Neural progenitor cell (in vitro differentiated cells): Measurements from ENCODE around the gene CHRM5. TPM values are rescaled to one million over a fixed set of nuclear protein-coding genes. Genes with fewer than 3 reads are reported as not detected.
A peak's percentile ranks its signal among the peaks of the same experiment; 100 is the strongest.

Experiments used
- DNase-seq: peaks from one replicate; pipeline ENCODE4 v3.0.0-alpha.2; 2016; ENCODE audit warnings: low spot score
- H2AFZ ChIP-seq: fragments of 200-600 bp; sonication (generic); replicated peaks from 2 replicates; pipeline ENCODE4 v1.6.1; 2016; ENCODE audit warnings: antibody characterized with exemption
- H3F3A ChIP-seq: fragments of 200-600 bp; sonication (generic); 2 replicates; pipeline ENCODE4 v1.6.1; 2016; ENCODE audit warnings: antibody characterized with exemption, low read depth
- H3K27ac ChIP-seq: fragments of 200-600 bp; sonication (generic); 2 replicates; pipeline ENCODE4 v1.5.1; 2016; ENCODE audit warnings: mild to moderate bottlenecking
- H3K27me3 ChIP-seq: fragments of 200-600 bp; sonication (generic); 2 replicates; pipeline ENCODE4 v1.6.1; 2016; ENCODE audit warnings: mild to moderate bottlenecking, moderate library complexity
- H3K36me3 ChIP-seq: fragments of 200-600 bp; sonication (generic); 2 replicates; pipeline ENCODE4 v1.5.1; 2016
- H3K4me1 ChIP-seq: fragments of 200-600 bp; sonication (generic); 2 replicates; pipeline ENCODE4 v1.6.1; 2016; ENCODE audit warnings: mixed run types
- H3K4me2 ChIP-seq: fragments of 200-600 bp; sonication (generic); 2 replicates; pipeline ENCODE4 v1.6.1; 2016
- H3K4me3 ChIP-seq: fragments of 200-600 bp; sonication (generic); 2 replicates; pipeline ENCODE4 v1.5.1; 2016
- H3K79me2 ChIP-seq: fragments of 200-600 bp; sonication (generic); 2 replicates; pipeline ENCODE4 v1.6.1; 2016; ENCODE audit warnings: low read depth
- H3K9ac ChIP-seq: fragments of 200-600 bp; sonication (generic); 2 replicates; pipeline ENCODE4 v1.6.1; 2016
- H3K9me3 ChIP-seq: fragments of 200-600 bp; sonication (generic); 2 replicates; pipeline ENCODE4 v1.5.1; 2016; ENCODE audit warnings: low read depth
- H4K20me1 ChIP-seq: fragments of 200-600 bp; sonication (generic); 2 replicates; pipeline ENCODE4 v1.6.1; 2016; ENCODE audit warnings: low read depth
- H3K27ac Mint-ChIP-seq: 3 replicates; pipeline ENCODE4 v1.8.0; 2021; ENCODE audit warnings: mixed read lengths
- H3K27me3 Mint-ChIP-seq: 2 replicates; pipeline ENCODE4 v1.8.0; 2022; ENCODE audit warnings: low read depth, mild to moderate bottlenecking, inconsistent platforms, moderate library complexity, mixed read lengths; ENCODE audit not compliant: insufficient read depth
- H3K36me3 Mint-ChIP-seq: 3 replicates; pipeline ENCODE4 v1.8.0; 2021; ENCODE audit warnings: mixed read lengths
- H3K4me1 Mint-ChIP-seq: 3 replicates; pipeline ENCODE4 v1.8.0; 2021; ENCODE audit warnings: mixed read lengths
- H3K4me3 Mint-ChIP-seq: 3 replicates; pipeline ENCODE4 v1.8.0; 2021; ENCODE audit warnings: mild to moderate bottlenecking, moderate library complexity, mixed read lengths
- H3K9me3 Mint-ChIP-seq: 3 replicates; pipeline ENCODE4 v1.8.0; 2020; ENCODE audit warnings: mixed read lengths
- EZH2 ChIP-seq: fragments of 200-600 bp; sonication (generic); IDR thresholded peaks from 2 replicates; pipeline ENCODE4 v1.6.1; 2017; ENCODE audit warnings: antibody characterized with exemption, mild to moderate bottlenecking, moderate library complexity
- EZH2phosphoT487 ChIP-seq: fragments of 200-600 bp; sonication (generic); IDR thresholded peaks from 2 replicates; pipeline ENCODE4 v1.6.1; 2017; ENCODE audit warnings: antibody characterized with exemption
- total RNA-seq: library from RNA; depleted of rRNA; stranded (reverse); fragments of >200 nt; gene quantifications from 2 replicates; pipeline ENCODE4 v1.2.3, GENCODE V29; 2015; ENCODE audit warnings: low replicate concordance
- TF ChIP-seq, protein P1 (sequence below): fragments of 200-600 bp; sonication (generic); IDR thresholded peaks from 2 replicates; pipeline ENCODE4 v1.5.1; 2017; ENCODE audit warnings: antibody characterized with exemption, mild to moderate bottlenecking

The CHRM5 gene
- total RNA-seq, 1 donor from 2014 or later, result not detected

DNA sequence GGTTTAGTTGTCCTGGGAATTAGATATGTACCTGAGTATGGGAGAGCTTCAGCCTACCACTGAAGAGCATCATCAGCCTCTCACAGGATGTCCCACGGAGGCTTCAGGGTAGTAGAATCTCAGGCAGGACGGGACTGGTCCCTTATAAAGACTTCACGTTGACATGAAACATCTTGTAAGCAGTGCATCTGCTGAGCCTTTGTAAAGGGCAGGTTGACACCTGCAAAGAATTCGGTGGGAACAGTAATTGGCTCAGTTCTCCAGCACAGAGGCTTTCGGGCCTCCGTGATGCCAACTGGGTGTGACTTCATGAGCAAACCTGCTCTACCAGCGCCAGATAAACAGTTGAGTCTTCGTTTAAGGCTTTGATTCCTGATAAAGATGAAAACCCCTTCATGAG lies 97.6 kb downstream of the CHRM5 start:
- H3K4me3 ChIP-seq, result no peak overlapping the region
- no peak overlapping the region for H3K27ac Mint-ChIP-seq
- H3K36me3 ChIP-seq, result no peaks in the 10 kb centered on the region
- no peak overlapping the region for H3K9ac ChIP-seq
- H3K4me1 ChIP-seq, result no peaks in the 10 kb centered on the region
- DNase-seq, result no peak
- no peaks in the 10 kb centered on the region for H3K9me3 Mint-ChIP-seq
- TF ChIP-seq EZH2phosphoT487, result no peak
- no peak for TF ChIP-seq EZH2
- TF ChIP-seq, protein P1, sequence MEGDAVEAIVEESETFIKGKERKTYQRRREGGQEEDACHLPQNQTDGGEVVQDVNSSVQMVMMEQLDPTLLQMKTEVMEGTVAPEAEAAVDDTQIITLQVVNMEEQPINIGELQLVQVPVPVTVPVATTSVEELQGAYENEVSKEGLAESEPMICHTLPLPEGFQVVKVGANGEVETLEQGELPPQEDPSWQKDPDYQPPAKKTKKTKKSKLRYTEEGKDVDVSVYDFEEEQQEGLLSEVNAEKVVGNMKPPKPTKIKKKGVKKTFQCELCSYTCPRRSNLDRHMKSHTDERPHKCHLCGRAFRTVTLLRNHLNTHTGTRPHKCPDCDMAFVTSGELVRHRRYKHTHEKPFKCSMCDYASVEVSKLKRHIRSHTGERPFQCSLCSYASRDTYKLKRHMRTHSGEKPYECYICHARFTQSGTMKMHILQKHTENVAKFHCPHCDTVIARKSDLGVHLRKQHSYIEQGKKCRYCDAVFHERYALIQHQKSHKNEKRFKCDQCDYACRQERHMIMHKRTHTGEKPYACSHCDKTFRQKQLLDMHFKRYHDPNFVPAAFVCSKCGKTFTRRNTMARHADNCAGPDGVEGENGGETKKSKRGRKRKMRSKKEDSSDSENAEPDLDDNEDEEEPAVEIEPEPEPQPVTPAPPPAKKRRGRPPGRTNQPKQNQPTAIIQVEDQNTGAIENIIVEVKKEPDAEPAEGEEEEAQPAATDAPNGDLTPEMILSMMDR, result no peak
- no peaks in the 10 kb centered on the region for H4K20me1 ChIP-seq
- H3K9me3 ChIP-seq, result no peaks in the 10 kb centered on the region
- peaks cover 3% of the 10 kb centered on the region for H3K4me1 Mint-ChIP-seq
- H3F3A ChIP-seq, result no peaks in the 10 kb centered on the region
- H3K27me3 ChIP-seq, result no peaks in the 10 kb centered on the region
- no peak overlapping the region for H2AFZ ChIP-seq
- H3K27me3 Mint-ChIP-seq, result peaks cover 2% of the 10 kb centered on the region
- H3K4me3 Mint-ChIP-seq, result no peak overlapping the region
- H3K4me2 ChIP-seq, result no peak overlapping the region
- H3K79me2 ChIP-seq, result no peaks in the 10 kb centered on the region
- H3K36me3 Mint-ChIP-seq, result no peaks in the 10 kb centered on the region
- H3K27ac ChIP-seq, result no peak overlapping the region

DNA sequence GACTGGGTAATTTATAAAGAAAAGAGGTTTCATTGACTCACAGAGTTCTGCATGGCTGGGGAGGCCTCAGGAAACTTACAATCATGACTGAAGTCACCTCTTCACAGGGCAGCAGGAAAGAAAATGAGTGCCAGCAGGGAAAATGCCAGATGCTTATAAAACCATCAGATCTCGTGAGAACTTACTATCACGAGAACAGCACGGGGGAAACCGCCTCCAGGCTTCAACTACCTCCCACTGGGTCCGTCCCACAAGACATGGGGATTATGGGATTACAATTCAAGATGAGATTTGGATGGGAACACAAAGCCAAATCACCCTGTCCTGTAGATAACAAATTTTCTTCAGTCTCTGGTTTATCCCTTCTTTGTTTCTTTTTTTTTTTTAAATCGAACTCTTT lies 101.7 kb downstream of the CHRM5 start:
- peak; percentile 15 for DNase-seq
- Mint-ChIP-seq H3K4me1 (no peaks in the 10 kb centered on the region), H3K9me3 (no peaks in the 10 kb centered on the region), H3K36me3 (no peaks in the 10 kb centered on the region), H3K27me3 (no peaks in the 10 kb centered on the region), H3K4me3 (no peak overlapping the region), H3K27ac (no peak overlapping the region)
- Histone ChIP-seq H3K27ac (no peak overlapping the region), H3K4me1 (no peaks in the 10 kb centered on the region), H3K9me3 (no peaks in the 10 kb centered on the region), H3K4me3 (no peak overlapping the region), H3F3A (no peaks in the 10 kb centered on the region), H3K4me2 (no peak overlapping the region), H3K9ac (no peak overlapping the region), H3K79me2 (no peaks in the 10 kb centered on the region), H3K27me3 (no peaks in the 10 kb centered on the region), H2AFZ (no peak overlapping the region), H4K20me1 (no peaks in the 10 kb centered on the region), H3K36me3 (no peaks in the 10 kb centered on the region)
- no peak for TF ChIP-seq EZH2
- TF ChIP-seq EZH2phosphoT487, result no peak
- TF ChIP-seq, protein P1, result no peak

DNA sequence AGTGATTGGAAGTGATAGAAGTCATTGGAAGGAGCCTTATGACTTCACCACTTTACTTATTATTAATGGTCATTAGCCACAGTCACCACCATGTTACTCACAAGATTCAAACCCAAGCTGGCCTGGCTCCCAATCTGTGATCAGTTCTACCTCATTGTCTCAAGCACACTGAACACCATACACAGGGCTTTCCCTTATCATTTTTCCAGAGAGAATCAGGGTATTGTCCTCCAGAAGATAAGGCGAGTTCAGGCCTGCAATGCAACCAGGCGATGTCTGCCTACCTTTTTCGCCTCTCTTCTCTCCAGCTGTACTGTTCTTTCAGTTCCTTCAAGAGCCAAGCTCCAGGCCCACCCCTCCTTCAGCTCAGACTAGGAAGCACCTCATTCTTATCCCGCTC lies 108.5 kb downstream of the CHRM5 start:
- Histone ChIP-seq H3K9me3 (no peaks in the 10 kb centered on the region), H3K36me3 (no peaks in the 10 kb centered on the region), H3K4me3 (no peak overlapping the region), H3K9ac (no peak overlapping the region), H3K4me2 (no peak overlapping the region), H3K27ac (no peak overlapping the region), H2AFZ (no peak overlapping the region), H3F3A (no peaks in the 10 kb centered on the region), H3K4me1 (no peaks in the 10 kb centered on the region), H4K20me1 (no peaks in the 10 kb centered on the region), H3K27me3 (no peaks in the 10 kb centered on the region), H3K79me2 (no peaks in the 10 kb centered on the region)
- H3K27ac Mint-ChIP-seq, result no peak overlapping the region
- no peaks in the 10 kb centered on the region for H3K36me3 Mint-ChIP-seq
- no peaks in the 10 kb centered on the region for H3K4me1 Mint-ChIP-seq
- TF ChIP-seq, protein P1, result no peak
- TF ChIP-seq EZH2phosphoT487, result no peak
- no peak for DNase-seq
- H3K27me3 Mint-ChIP-seq, result no peaks in the 10 kb centered on the region
- no peak overlapping the region for H3K4me3 Mint-ChIP-seq
- no peaks in the 10 kb centered on the region for H3K9me3 Mint-ChIP-seq

DNA sequence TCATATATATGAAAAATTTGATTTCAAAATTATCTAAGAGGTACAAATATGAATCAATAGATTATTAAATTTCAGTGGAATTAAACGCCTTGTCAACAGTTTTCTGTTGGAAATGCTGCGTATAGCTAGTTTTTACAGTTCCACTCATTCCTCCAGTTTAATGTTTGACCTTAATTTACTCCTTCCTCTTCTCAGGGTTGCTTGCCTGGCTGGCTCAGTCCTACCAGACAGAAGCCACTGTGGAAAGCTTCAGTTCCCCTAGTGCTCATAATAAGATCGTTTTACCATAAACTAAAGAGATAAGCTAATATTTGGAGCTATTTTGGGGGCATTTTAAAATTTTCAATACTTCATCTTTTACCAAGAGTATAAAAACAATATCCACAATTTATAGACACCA lies 110.6 kb downstream of the CHRM5 start:
- Histone ChIP-seq H3K9ac (no peak overlapping the region), H3K27ac (no peak overlapping the region)
- H3K9me3 Mint-ChIP-seq, result no peaks in the 10 kb centered on the region

More for the DNA sequence above, 110.6 kb downstream of the CHRM5 start:
- no peaks in the 10 kb centered on the region for H3K4me1 Mint-ChIP-seq
- Histone ChIP-seq H3K4me2 (no peak overlapping the region), H3K4me1 (no peaks in the 10 kb centered on the region), H3K79me2 (no peaks in the 10 kb centered on the region), H3K4me3 (no peak overlapping the region), H3K36me3 (no peaks in the 10 kb centered on the region), H3K9me3 (no peaks in the 10 kb centered on the region), H4K20me1 (no peaks in the 10 kb centered on the region), H2AFZ (no peak overlapping the region), H3K27me3 (no peaks in the 10 kb centered on the region), H3F3A (no peaks in the 10 kb centered on the region)
- no peak overlapping the region for H3K4me3 Mint-ChIP-seq
- no peaks in the 10 kb centered on the region for H3K27me3 Mint-ChIP-seq
- TF ChIP-seq, protein P1, result no peak
- no peak for TF ChIP-seq EZH2phosphoT487
- DNase-seq, result no peak
- no peak overlapping the region for H3K27ac Mint-ChIP-seq
- H3K36me3 Mint-ChIP-seq, result peaks cover 4% of the 10 kb centered on the region
